ENCODE data around the gene NIPAL3. TPM values are rescaled to one million over a fixed set of nuclear protein-coding genes. Genes with fewer than 3 reads are reported as not detected.
A peak's percentile ranks its signal among the peaks of the same experiment; 100 is the strongest.

NIPAL3 gene
- total RNA-seq, 1 experiment from 2014 or later: 7.7 TPM

GRCh38 chr1:24484199-24484598 lies 68.6 kb downstream of the NIPAL3 start:
- Histone ChIP-seq H2BK5ac (ENCODE audit: insufficient read length, low read length) (no peak overlapping the region), H2BK20ac (ENCODE audit: low read depth, low read length, poor library complexity, severe bottlenecking) (no peak overlapping the region), H3K4me1 (ENCODE audit: insufficient read depth, low read length) (peaks cover 4% of the 10 kb centered on the region; the same call in 1 of the 2 replicates), H2AK5ac (ENCODE audit: insufficient read length, low read length) (no peak overlapping the region), H2BK12ac (ENCODE audit: insufficient read length, low read depth, low read length) (no peak overlapping the region), H3K56ac (ENCODE audit: insufficient read length, low read depth, low read length) (no peak overlapping the region), H4K8ac (replicated peaks; ENCODE audit: insufficient read length, low read depth, low read length) (no peak overlapping the region), H3K27me3 (ENCODE audit: insufficient read depth, low read length) (no peaks in the 10 kb centered on the region), H2BK15ac (ENCODE audit: low read depth, low read length) (no peak overlapping the region), H3K23me2 (ENCODE audit: insufficient read length, low read depth, low read length, poor library complexity, severe bottlenecking) (no peaks in the 10 kb centered on the region), H4K5ac (ENCODE audit: insufficient read length, low read depth, low read length) (no peak overlapping the region), H3K14ac (ENCODE audit: insufficient read depth, low read length) (no peak overlapping the region), H3K9me3 (ENCODE audit: control insufficient read depth, low read depth, low read length) (no peaks in the 10 kb centered on the region), H3K27ac (ENCODE audit: insufficient read length, low read depth, low read length) (no peak overlapping the region), H3K9ac (ENCODE audit: extremely low read depth, insufficient read length, low read length) (no peak overlapping the region), H3T11ph (ENCODE audit: low read length) (no peak overlapping the region), H3K18ac (ENCODE audit: insufficient read length, low read depth, low read length) (no peak overlapping the region), H3K79me1 (ENCODE audit: insufficient read depth, low read depth, low read length, poor library complexity, severe bottlenecking) (no peaks in the 10 kb centered on the region), H4K20me1 (ENCODE audit: control insufficient read depth, insufficient read depth, insufficient read length) (no peaks in the 10 kb centered on the region), H2AFZ (ENCODE audit: low read length) (no peak overlapping the region), H3K79me2 (ENCODE audit: insufficient read depth, low read length) (no peaks in the 10 kb centered on the region), H4K91ac (ENCODE audit: insufficient read length, low read depth, low read length) (no peak overlapping the region), H3K4ac (ENCODE audit: low read depth, low read length) (no peak overlapping the region), H3K4me2 (ENCODE audit: insufficient read depth, insufficient read length, low read length) (no peak overlapping the region), H2BK120ac (ENCODE audit: low read depth, low read length, poor library complexity, severe bottlenecking) (no peak overlapping the region), H3K23ac (ENCODE audit: insufficient read length, low read depth, low read length) (no peak overlapping the region)
- peaks cover 3% of the 10 kb centered on the region; the same call in 1 of the 2 replicates for H3K27me3 Mint-ChIP-seq (ENCODE audit: low read depth)
- H3K36me3 Mint-ChIP-seq (ENCODE audit: insufficient read depth in 1 of 3, low read depth in 3 of 3): peaks cover 4 to 5% (median 5%) of the 10 kb centered on the region in 3 experiments; a peak in 5 of 7 replicates
- WGBS (ENCODE audit: extremely low coverage, insufficient read length, low lambda C conversion rate): no CpG with 5 or more reads among the region's 4 CpGs
- H3K9me3 Mint-ChIP-seq: peaks cover 6 to 11% of the 10 kb centered on the region in 2 experiments
- H3K4me3 Mint-ChIP-seq: peak overlapping the region in 1 of 2 experiments; percentile 15; a peak in 1 of 5 replicates
- H3K27ac Mint-ChIP-seq: peak overlapping the region in 1 of 3 experiments; percentile 75; a peak in 1 of 7 replicates
- H3K4me1 Mint-ChIP-seq: peaks cover 8 to 10% of the 10 kb centered on the region in 2 experiments
- TF ChIP-seq CTCF (conservative IDR thresholded peaks at IDR 0.05): no peak
- DNase-seq: no peak

Data from H9 (cell line).